Astrocyte (in vitro differentiated cells and primary cell): ENCODE results near the gene N4BP2. TPM values are rescaled to one million over a fixed set of nuclear protein-coding genes. Genes with fewer than 3 reads are reported as not detected.

ENCODE experiments used
- DNase-seq: peaks from one replicate; pipeline ENCODE4 v3.0.0-alpha.2; 2010; ENCODE audit warnings: low read depth
- FAIRE-seq: peaks from 2 replicates; lab custom pipeline; 2011; peaks lifted over from hg19 to GRCh38; lab: Jason Lieb, UNC
- H2AFZ ChIP-seq: 2 replicates; pipeline ENCODE4 v1.6.0; 2012; ENCODE audit warnings: low read depth, low read length, inconsistent platforms
- H3K27ac ChIP-seq: 2 replicates; pipeline ENCODE4 v1.5.1; 2011; ENCODE audit warnings: low read depth, low read length, inconsistent platforms
- H3K27me3 ChIP-seq: 2 replicates; pipeline ENCODE4 v1.6.0; 2011; ENCODE audit warnings: low read length, inconsistent platforms; ENCODE audit not compliant: insufficient read depth
- H3K36me3 ChIP-seq: 2 replicates; pipeline ENCODE4 v1.5.1; 2011; ENCODE audit warnings: low read length, inconsistent platforms; ENCODE audit not compliant: insufficient read depth
- H3K4me1 ChIP-seq: 2 replicates; pipeline ENCODE4 v1.5.1; 2011; ENCODE audit warnings: low read length, inconsistent platforms; ENCODE audit not compliant: insufficient read depth
- H3K4me2 ChIP-seq: 2 replicates; pipeline ENCODE4 v1.6.0; 2012; ENCODE audit warnings: low read length, inconsistent platforms
- H3K4me3 ChIP-seq: 2 replicates; pipeline ENCODE4 v1.5.1; 2011; ENCODE audit warnings: low read depth, mild to moderate bottlenecking, low read length, inconsistent platforms; ENCODE audit not compliant: insufficient read depth
- H3K79me2 ChIP-seq: 2 replicates; pipeline ENCODE4 v1.6.0; 2012; ENCODE audit warnings: mild to moderate bottlenecking, low read length, inconsistent platforms; ENCODE audit not compliant: insufficient read depth
- H3K9ac ChIP-seq: 2 replicates; pipeline ENCODE4 v1.6.0; 2012; ENCODE audit warnings: mild to moderate bottlenecking, low read length, inconsistent platforms
- H3K9me3 ChIP-seq: 2 replicates; pipeline ENCODE4 v1.5.1; 2012; ENCODE audit warnings: low read depth, mild to moderate bottlenecking, low read length, inconsistent platforms; ENCODE audit not compliant: insufficient read depth
- H4K20me1 ChIP-seq: 2 replicates; pipeline ENCODE4 v1.6.0; 2012; ENCODE audit warnings: low read length, inconsistent platforms; ENCODE audit not compliant: insufficient read depth
- H3K27ac Mint-ChIP-seq: one replicate; pipeline ENCODE4 v1.8.0; 2021; ENCODE audit warnings: mild to moderate bottlenecking, mixed read lengths; ENCODE audit not compliant: unreplicated experiment
- H3K27me3 Mint-ChIP-seq: one replicate; pipeline ENCODE4 v1.8.0; 2021; ENCODE audit warnings: low read depth, mixed read lengths; ENCODE audit not compliant: unreplicated experiment
- H3K36me3 Mint-ChIP-seq: one replicate; pipeline ENCODE4 v1.8.0; 2021; ENCODE audit warnings: low read depth, mixed read lengths; ENCODE audit not compliant: unreplicated experiment
- H3K4me1 Mint-ChIP-seq: one replicate; pipeline ENCODE4 v1.8.0; 2021; ENCODE audit warnings: low read depth, mixed read lengths; ENCODE audit not compliant: unreplicated experiment
- H3K4me3 Mint-ChIP-seq: one replicate; pipeline ENCODE4 v1.8.0; 2021; ENCODE audit warnings: mild to moderate bottlenecking, moderate library complexity, mixed read lengths; ENCODE audit not compliant: unreplicated experiment
- H3K9me3 Mint-ChIP-seq: one replicate; pipeline ENCODE4 v1.8.0; 2021; ENCODE audit warnings: mild to moderate bottlenecking, mixed read lengths; ENCODE audit not compliant: unreplicated experiment
- EZH2 ChIP-seq: IDR thresholded peaks from 2 replicates; pipeline ENCODE4 v1.6.1; 2012; ENCODE audit warnings: mild to moderate bottlenecking, low read length, inconsistent platforms; ENCODE audit not compliant: insufficient read depth
- total RNA-seq: library from RNA; stranded (reverse); gene quantifications from 2 replicates; pipeline ENCODE4 v1.2.1, GENCODE V29; 2021
- TF ChIP-seq, protein P1 (sequence below): IDR thresholded peaks from 2 replicates; pipeline ENCODE4 v1.5.1; 2011; ENCODE audit warnings: low read depth, mild to moderate bottlenecking, inconsistent platforms, low read length, moderate library complexity; ENCODE audit not compliant: insufficient read depth

N4BP2 gene
- total RNA-seq, 1 donor from 2014 or later = 14.5 TPM

DNA sequence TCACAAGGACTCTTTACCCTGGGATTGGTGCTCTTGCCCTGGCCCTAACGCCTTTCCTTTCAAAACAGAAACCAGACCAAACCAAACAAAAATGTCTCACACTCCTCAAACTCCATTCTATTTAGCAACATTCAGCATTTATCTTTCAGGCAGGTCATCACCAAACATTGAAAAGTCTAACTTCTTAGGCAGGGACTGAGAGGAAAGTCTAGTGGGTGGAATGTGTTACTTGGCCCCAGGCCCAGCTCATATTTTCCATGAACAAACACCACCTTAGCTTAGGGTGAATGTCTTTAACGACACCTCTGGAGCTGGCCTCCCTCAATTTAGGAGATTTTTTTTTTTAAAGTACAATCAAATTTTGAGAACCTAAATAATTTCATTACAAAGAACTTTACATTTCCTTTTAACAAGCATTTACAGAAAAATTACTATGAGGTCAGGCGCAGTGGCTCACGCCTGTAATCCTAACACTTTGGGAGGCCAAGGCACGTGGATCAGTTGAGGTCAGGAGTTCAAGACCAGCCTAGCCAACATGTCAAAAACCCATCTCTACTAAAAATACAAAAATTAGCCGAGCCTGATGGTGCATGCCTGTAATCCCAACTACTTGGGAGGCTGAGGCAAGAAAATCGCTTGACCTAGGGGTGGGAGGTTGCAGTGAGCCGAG is 10.2 kb upstream of the N4BP2 start:
- Mint-ChIP-seq H3K9me3 (no peaks in the 10 kb centered on the region), H3K27ac (no peak overlapping the region), H3K4me1 (peaks cover 2% of the 10 kb centered on the region), H3K36me3 (no peaks in the 10 kb centered on the region), H3K4me3 (no peak overlapping the region), H3K27me3 (no peaks in the 10 kb centered on the region)
- no peaks in the 10 kb centered on the region for H3K9me3 ChIP-seq
- no peaks in the 10 kb centered on the region for H3K36me3 ChIP-seq
- FAIRE-seq = peak; percentile 37
- TF ChIP-seq, protein P1, sequence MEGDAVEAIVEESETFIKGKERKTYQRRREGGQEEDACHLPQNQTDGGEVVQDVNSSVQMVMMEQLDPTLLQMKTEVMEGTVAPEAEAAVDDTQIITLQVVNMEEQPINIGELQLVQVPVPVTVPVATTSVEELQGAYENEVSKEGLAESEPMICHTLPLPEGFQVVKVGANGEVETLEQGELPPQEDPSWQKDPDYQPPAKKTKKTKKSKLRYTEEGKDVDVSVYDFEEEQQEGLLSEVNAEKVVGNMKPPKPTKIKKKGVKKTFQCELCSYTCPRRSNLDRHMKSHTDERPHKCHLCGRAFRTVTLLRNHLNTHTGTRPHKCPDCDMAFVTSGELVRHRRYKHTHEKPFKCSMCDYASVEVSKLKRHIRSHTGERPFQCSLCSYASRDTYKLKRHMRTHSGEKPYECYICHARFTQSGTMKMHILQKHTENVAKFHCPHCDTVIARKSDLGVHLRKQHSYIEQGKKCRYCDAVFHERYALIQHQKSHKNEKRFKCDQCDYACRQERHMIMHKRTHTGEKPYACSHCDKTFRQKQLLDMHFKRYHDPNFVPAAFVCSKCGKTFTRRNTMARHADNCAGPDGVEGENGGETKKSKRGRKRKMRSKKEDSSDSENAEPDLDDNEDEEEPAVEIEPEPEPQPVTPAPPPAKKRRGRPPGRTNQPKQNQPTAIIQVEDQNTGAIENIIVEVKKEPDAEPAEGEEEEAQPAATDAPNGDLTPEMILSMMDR = no peak
- peaks cover 5% of the 10 kb centered on the region for H3K4me1 ChIP-seq
- DNase-seq = peak; percentile 77
- no peak overlapping the region for H3K4me3 ChIP-seq
- no peaks in the 10 kb centered on the region for H4K20me1 ChIP-seq
- no peak overlapping the region for H3K4me2 ChIP-seq
- H3K9ac ChIP-seq = no peak overlapping the region
- H3K27me3 ChIP-seq = no peaks in the 10 kb centered on the region
- H3K79me2 ChIP-seq = no peaks in the 10 kb centered on the region
- no peak overlapping the region for H2AFZ ChIP-seq
- H3K27ac ChIP-seq = no peak overlapping the region

GRCh38 chr4:40053161-40053560 is 3.5 kb upstream of the N4BP2 start:
- H3K9ac ChIP-seq = no peak overlapping the region
- no peaks in the 10 kb centered on the region for H3K27me3 ChIP-seq
- Mint-ChIP-seq H3K27ac (no peak overlapping the region), H3K9me3 (no peaks in the 10 kb centered on the region), H3K4me3 (no peak overlapping the region), H3K27me3 (no peaks in the 10 kb centered on the region), H3K36me3 (no peaks in the 10 kb centered on the region), H3K4me1 (peaks cover 2% of the 10 kb centered on the region)
- no peaks in the 10 kb centered on the region for H3K36me3 ChIP-seq
- no peaks in the 10 kb centered on the region for H4K20me1 ChIP-seq
- no peak overlapping the region for H3K27ac ChIP-seq
- H2AFZ ChIP-seq = no peak overlapping the region
- DNase-seq (no peak), FAIRE-seq (no peak)
- no peaks in the 10 kb centered on the region for H3K9me3 ChIP-seq
- H3K4me3 ChIP-seq = no peak overlapping the region
- H3K4me1 ChIP-seq = peaks cover 8% of the 10 kb centered on the region
- TF ChIP-seq, protein P1 = no peak
- no peak for TF ChIP-seq EZH2
- H3K4me2 ChIP-seq = no peak overlapping the region
- H3K79me2 ChIP-seq = no peaks in the 10 kb centered on the region

GRCh38 chr4:40055511-40055862 is 1.2 kb upstream of the N4BP2 start:
- Histone ChIP-seq H3K27ac (peak overlapping the region; percentile 85), H3K4me3 (peak overlapping the region; percentile 74), H2AFZ (peak overlapping the region; percentile 69), H3K36me3 (no peaks in the 10 kb centered on the region), H3K27me3 (no peaks in the 10 kb centered on the region), H3K9ac (peak overlapping the region; percentile 87), H3K4me1 (peaks cover 12% of the 10 kb centered on the region), H3K4me2 (peak overlapping the region; percentile 93), H3K79me2 (no peaks in the 10 kb centered on the region), H4K20me1 (no peaks in the 10 kb centered on the region), H3K9me3 (no peaks in the 10 kb centered on the region)
- H3K36me3 Mint-ChIP-seq = no peaks in the 10 kb centered on the region
- no peaks in the 10 kb centered on the region for H3K9me3 Mint-ChIP-seq
- no peaks in the 10 kb centered on the region for H3K27me3 Mint-ChIP-seq
- FAIRE-seq = no peak
- TF ChIP-seq, protein P1 = no peak
- peak; percentile 62 for DNase-seq
- H3K27ac Mint-ChIP-seq = peak overlapping the region; percentile 79
- H3K4me1 Mint-ChIP-seq = peaks cover 4% of the 10 kb centered on the region
- H3K4me3 Mint-ChIP-seq = peak overlapping the region; percentile 87
